HepG2 (cell line): ENCODE data around the gene SLC19A3. TPM values are rescaled to one million over a fixed set of nuclear protein-coding genes. Genes with fewer than 3 reads are reported as not detected.

ENCODE experiments used
- ARNTL ChIP-seq: sonication (generic); formaldehyde crosslinking; IDR thresholded peaks from 2 replicates; pipeline ENCODE4 v1.4.0; 2020; ENCODE audit warnings: mild to moderate bottlenecking, missing genetic modification reagents
- CEBPG ChIP-seq: IDR thresholded peaks from 2 replicates; pipeline ENCODE4 v1.6.1; 2016
- CENPBD1 ChIP-seq: sonication (generic); formaldehyde crosslinking; IDR thresholded peaks from 2 replicates; pipeline ENCODE4 v1.8.0; 2022; ENCODE audit warnings: missing genetic modification reagents, low read depth, mild to moderate bottlenecking, borderline replicate concordance
- FOXP1 ChIP-seq, 2 experiments: fragments of 450-650 bp in 1 of 2; IDR thresholded peaks; 2 replicates each; pipeline ENCODE4 v1.6.1; 2017 to 2018; ENCODE audit warnings: antibody characterized with exemption in 1 of 2
- HES4 ChIP-seq: sonication (generic); formaldehyde crosslinking; IDR thresholded peaks from 2 replicates; pipeline ENCODE4 v1.9.0; 2021; ENCODE audit warnings: mild to moderate bottlenecking, missing genetic modification reagents, borderline replicate concordance
- NR2F1 ChIP-seq, 2 experiments: fragments of 450-650 bp in 1 of 2; formaldehyde crosslinking in 1 of 2; IDR thresholded peaks; 2 replicates each; pipeline versions ENCODE4 v1.5.0 to v1.6.1; 2016 to 2020; ENCODE audit warnings: mild to moderate bottlenecking in 1 of 2, missing compliant biosample characterization in 1 of 2, missing genetic modification reagents in 1 of 2, moderate library complexity in 1 of 2
- PITX1 ChIP-seq: sonication (generic); formaldehyde crosslinking; IDR thresholded peaks from 2 replicates; pipeline ENCODE4 v1.5.1; 2020; ENCODE audit warnings: mild to moderate bottlenecking, missing genetic modification reagents
- SOX5 ChIP-seq: IDR thresholded peaks from 2 replicates; pipeline ENCODE4 v1.6.1; 2016; ENCODE audit warnings: borderline replicate concordance
- SOX6 ChIP-seq, 2 experiments: fragments of 450-650 bp in 1 of 2; sonication (generic) in 1 of 2; formaldehyde crosslinking in 1 of 2; IDR thresholded peaks; 2 replicates each; pipeline versions ENCODE4 v1.4.0 to v1.6.1; 2017 to 2020; ENCODE audit warnings: antibody characterized with exemption in 1 of 2, mild to moderate bottlenecking in 1 of 2, missing genetic modification reagents in 1 of 2
- UBTF ChIP-seq: sonication (generic); formaldehyde crosslinking; IDR thresholded peaks from 2 replicates; pipeline ENCODE4 v1.4.0; 2020; ENCODE audit warnings: mild to moderate bottlenecking, missing genetic modification reagents
- ZBTB7A ChIP-seq: sonication (generic); formaldehyde crosslinking; IDR thresholded peaks from 2 replicates; pipeline ENCODE4 v1.8.0; 2022; ENCODE audit warnings: mild to moderate bottlenecking, missing genetic modification reagents
- ZFP91 ChIP-seq: sonication (generic); formaldehyde crosslinking; IDR thresholded peaks from 2 replicates; pipeline ENCODE4 v1.9.0; 2022; ENCODE audit warnings: missing genetic modification reagents, mild to moderate bottlenecking, borderline replicate concordance
- ZNF280D ChIP-seq: sonication (generic); formaldehyde crosslinking; IDR thresholded peaks from 2 replicates; pipeline ENCODE4 v1.5.1; 2020; ENCODE audit warnings: mild to moderate bottlenecking, missing genetic modification reagents
- ZNF350 ChIP-seq: sonication (generic); formaldehyde crosslinking; IDR thresholded peaks from 2 replicates; pipeline ENCODE4 v1.4.0; 2020; ENCODE audit warnings: mild to moderate bottlenecking, low read depth, missing genetic modification reagents, borderline replicate concordance
- ZNF431 ChIP-seq: sonication (generic); formaldehyde crosslinking; IDR thresholded peaks from 2 replicates; pipeline ENCODE4 v1.9.0; 2022; ENCODE audit warnings: missing genetic modification reagents, low read depth, mild to moderate bottlenecking, borderline replicate concordance
- ZNF879 ChIP-seq: sonication (generic); formaldehyde crosslinking; IDR thresholded peaks from 2 replicates; pipeline ENCODE4 v1.8.1; 2023; ENCODE audit warnings: missing genetic modification reagents
- ZSCAN31 ChIP-seq: sonication (generic); formaldehyde crosslinking; IDR thresholded peaks from 2 replicates; pipeline ENCODE4 v1.5.0; 2020; ENCODE audit warnings: low read depth, mild to moderate bottlenecking, missing genetic modification reagents
- polyA plus RNA-seq, 8 experiments: library from polyadenylated mRNA; depleted of rRNA in 3 of 8; stranded (reverse) in 7 of 8; unstranded in 1 of 8; fragments of >200 nt; fragmentation: Illumina TruSeq in 4 of 8; extraction: Trizol in 4 of 8; gene quantifications; 2 replicates each; pipeline versions ENCODE4 v1.2.1 to v1.2.3, GENCODE V29; 2011 to 2016; ENCODE audit warnings: low read depth in 4 of 8, missing spikeins in 1 of 8, mixed read lengths in 1 of 8; ENCODE audit not compliant: insufficient read depth in 1 of 8
- total RNA-seq, 5 experiments: library from RNA; depleted of rRNA; stranded (reverse); fragments of >200 nt; fragmentation: Illumina TruSeq; extraction: Trizol; gene quantifications; 2 replicates each; pipeline ENCODE4 v1.2.3, GENCODE V29; 2016; ENCODE audit warnings: low read depth in 1 of 5

SLC19A3 gene
- total and polyA plus RNA-seq, 2 of the 13 experiments (the other 11 are each of a cell fraction or from before 2014, with no cell fraction given), result 2.3 to 5.2 TPM

GRCh38 chr2:227706859-227707258 lies 11.0 kb downstream of the SLC19A3 start (continued):
- TF ChIP-seq ZNF280D (CRISPR knock-in tag) (0 out of 2 replicates have a peak, but pooled peaks have one; percentile 67), ZNF431 (CRISPR knock-in tag) (peak; percentile 87), ARNTL (CRISPR knock-in tag) (peak; percentile 64), SOX6 (IDR thresholded peaks at IDR 0.05) (no peak), SOX6 (CRISPR knock-in tag; IDR thresholded peaks at IDR 0.05) (peak; percentile 68), ZSCAN31 (CRISPR knock-in tag) (peak; percentile 54; the same call in 1 of the 2 replicates), CENPBD1 (CRISPR knock-in tag) (no peak), CEBPG (0 out of 2 replicates have a peak, but pooled peaks have one; percentile 23), NR2F1 (CRISPR knock-in tag; IDR thresholded peaks at IDR 0.05) (peak; percentile 83 to 85), ZNF879 (CRISPR knock-in tag) (no peak), UBTF (0 out of 2 replicates have a peak, but pooled peaks have one; percentile 21), ZFP91 (peak; percentile 52; the same call in 1 of the 2 replicates), FOXP1 (IDR thresholded peaks at IDR 0.05) (no peak), FOXP1 (CRISPR knock-in tag; IDR thresholded peaks at IDR 0.05) (peak; percentile 44; the same call in 1 of the 2 replicates), HES4 (CRISPR knock-in tag) (0 out of 2 replicates have a peak, but pooled peaks have one; percentile 27), ZNF350 (CRISPR knock-in tag) (0 out of 2 replicates have a peak, but pooled peaks have one; percentile 27), PITX1 (CRISPR knock-in tag) (0 out of 2 replicates have a peak, but pooled peaks have one; percentile 83), ZBTB7A (CRISPR knock-in tag) (no peak), SOX5 (CRISPR knock-in tag) (peak; percentile 69)
